Measurements from ENCODE around the gene GOLT1A. TPM values are rescaled to one million over a fixed set of nuclear protein-coding genes. Genes with fewer than 3 reads are reported as not detected.

GOLT1A gene
- total RNA-seq, 1 donor from 2014 or later = not detected

DNA sequence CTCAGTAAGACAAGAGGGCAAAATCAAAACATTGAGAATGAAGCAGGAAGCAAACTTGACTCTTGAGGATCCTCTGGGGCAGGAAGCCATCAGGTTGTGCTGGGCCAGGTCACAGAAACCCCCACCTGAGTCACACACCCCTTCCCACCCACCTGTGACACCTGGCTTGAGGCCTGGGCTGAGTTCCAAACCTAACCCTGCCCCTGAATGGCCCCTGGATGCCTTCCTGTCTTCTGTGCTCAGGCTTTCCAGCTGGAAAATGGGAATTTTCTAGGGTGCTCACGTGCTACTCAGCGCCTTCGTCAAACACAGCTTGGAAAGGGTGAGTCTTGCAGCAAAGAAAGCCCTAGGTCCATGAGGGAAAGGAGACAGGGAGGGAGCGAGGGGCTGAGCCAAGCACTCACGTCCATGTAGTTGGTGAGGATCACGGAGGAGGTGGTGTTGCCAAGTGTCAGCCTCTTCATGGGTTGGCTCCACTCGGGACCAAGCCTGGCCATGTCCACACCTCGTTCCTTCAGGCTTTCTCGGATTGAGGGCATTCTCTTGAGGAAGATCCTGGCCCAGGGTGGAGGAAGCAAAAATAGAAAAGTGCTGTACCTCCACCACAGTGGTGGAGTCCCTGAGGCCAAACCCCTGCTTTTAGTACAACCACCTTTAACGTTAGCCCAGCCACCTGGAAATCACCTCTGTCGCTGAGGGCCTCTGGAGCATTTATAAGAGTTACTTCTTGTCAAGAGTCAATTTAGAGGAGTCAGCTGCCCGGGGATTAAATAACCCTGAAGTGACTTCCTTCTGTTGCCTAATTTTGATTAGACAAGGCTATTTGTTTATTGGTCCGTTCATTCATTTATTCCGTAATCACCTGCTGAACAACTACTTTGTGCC, 51.9 kb downstream of the GOLT1A start:
- intact Hi-C loops (cut with micrococcal nuclease) = loop anchor here (1.0 to 2.0 kb wide), 4 partner anchors 45 to 341 kb away; no protein-coding TSS in a partner anchor

DNA sequence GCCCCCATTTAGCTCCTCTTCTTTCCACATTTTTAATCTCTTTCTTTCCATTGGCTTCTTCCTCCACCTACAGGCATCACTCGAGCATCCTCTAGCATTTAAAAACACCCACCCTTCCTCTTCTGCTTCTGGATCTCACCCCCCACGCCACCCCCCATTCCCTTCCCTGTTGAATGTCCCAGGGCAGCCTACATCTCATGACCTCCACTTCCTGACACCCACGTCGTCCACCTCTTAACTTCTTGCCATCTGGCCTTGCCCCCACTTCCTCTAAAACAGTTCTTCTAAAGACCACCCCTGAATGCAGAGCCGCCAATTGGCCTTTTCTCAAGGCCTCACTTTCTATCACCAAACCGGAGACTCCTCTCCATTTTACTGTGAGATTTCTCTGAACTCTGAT, 55.8 kb downstream of the GOLT1A start:
- intact Hi-C loops (cut with micrococcal nuclease) = no loop called here

DNA sequence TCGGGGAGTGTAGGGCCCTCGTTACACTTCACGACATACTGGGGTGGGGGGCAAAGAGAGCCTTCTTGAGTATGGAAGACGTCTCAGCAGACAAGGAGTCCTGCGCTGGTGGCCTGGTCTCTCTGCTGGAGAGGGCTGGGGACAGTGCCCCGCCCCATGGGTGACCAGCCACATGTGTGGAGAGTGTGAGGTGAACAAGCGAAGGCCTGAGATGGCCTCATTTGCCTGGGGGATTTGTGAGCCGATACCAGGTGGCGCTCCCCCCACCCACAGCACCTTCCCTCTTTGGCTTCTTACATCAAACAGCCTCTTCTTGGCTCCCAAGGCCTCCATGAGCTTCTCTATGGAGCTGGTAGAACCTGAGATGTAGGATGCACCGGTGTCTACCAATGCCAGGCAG, 57.9 kb downstream of the GOLT1A start:
- intact Hi-C loops (cut with micrococcal nuclease) = no loop called here

DNA sequence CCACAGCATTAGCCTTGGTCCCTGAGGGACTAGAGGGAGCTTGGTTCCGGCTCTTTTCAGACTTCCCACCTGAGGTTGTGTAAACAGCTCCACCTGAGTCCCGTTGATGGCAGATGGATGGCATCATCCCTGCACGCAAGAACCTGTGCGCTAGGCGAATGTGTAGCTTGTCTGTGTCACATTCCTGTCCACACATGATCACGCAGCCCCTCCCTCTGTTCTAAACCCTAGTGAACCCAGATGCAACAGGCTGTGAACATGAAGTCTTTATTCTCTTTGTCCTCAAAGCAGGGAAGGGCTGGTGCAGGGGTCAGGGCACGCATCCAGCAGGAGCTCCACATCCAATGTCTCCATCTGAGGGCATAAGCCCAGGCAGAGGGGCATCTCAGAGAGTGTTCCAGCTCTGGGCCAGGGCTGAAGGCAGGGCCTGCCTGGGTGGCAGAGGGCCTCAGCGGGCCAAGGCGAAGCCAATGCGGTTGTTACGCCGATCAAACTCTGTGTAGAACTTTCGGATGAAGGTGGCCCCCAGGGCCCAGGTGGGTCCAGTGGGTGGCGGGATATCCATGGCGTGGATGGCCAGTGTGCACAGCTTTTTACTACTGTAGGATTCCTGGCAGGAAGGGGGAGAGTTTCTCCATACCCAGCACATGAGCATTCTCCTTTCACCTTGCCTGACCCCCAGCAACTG, 59.1 kb downstream of the GOLT1A start:
- intact Hi-C loops (cut with micrococcal nuclease) = no loop called here

DNA sequence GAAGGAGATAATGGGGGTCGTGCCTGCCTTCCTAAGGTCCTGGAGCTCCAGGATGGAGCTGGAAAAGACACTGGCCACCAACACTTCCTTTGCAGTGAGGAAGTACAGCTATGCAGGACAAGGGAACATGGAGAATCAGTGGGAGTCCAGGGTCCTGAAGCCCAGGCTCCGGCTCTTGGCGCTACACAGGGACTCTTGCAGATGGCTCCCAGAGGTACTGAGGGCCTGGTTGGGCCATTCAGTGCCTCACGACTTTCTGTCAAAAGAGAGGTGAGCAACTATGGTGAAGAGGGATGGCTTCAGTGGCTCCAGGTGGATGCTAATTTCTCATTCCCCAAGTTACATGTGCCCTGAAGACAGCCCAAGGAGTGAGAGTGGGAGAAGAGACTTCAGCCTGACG, 60.1 kb downstream of the GOLT1A start:
- intact Hi-C loops (cut with micrococcal nuclease) = no loop called here

DNA sequence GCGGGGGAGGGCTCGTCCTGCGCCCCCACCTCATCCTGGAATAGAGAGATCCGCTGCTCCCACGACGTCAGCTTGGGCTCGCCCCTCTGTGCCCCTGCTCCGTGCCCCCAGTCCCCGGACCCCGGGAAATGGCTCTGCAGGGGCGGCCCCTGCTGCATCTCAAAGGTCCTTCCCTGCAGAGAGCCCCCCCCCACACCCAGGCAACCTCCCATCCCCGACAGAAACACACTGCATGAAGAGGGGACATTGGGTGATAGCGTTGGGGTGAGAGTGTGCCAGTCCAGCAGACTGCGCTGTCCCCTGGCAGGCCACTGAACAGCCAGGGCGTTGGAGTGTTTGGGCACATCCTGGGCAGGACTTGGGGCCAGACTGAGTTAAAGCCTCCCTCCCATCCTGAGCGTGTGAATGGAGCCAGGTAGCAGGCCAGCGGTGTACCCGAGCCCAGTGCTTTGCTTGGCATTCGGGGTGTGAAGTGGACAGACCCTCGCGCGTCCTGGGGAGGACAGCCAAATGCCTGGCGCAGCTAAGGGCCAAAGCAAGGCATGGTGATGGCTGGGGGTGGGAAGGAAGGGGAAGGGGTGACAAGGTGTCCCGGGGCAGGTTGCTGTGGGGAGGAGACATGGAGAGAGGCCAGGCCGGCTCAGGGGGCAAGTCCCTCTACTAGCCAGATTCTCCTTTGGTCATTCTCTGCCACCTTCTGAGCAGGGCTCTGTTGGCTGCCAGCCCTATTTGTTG, 61.3 kb downstream of the GOLT1A start:
- intact Hi-C loops (cut with micrococcal nuclease) = no loop called here

DNA sequence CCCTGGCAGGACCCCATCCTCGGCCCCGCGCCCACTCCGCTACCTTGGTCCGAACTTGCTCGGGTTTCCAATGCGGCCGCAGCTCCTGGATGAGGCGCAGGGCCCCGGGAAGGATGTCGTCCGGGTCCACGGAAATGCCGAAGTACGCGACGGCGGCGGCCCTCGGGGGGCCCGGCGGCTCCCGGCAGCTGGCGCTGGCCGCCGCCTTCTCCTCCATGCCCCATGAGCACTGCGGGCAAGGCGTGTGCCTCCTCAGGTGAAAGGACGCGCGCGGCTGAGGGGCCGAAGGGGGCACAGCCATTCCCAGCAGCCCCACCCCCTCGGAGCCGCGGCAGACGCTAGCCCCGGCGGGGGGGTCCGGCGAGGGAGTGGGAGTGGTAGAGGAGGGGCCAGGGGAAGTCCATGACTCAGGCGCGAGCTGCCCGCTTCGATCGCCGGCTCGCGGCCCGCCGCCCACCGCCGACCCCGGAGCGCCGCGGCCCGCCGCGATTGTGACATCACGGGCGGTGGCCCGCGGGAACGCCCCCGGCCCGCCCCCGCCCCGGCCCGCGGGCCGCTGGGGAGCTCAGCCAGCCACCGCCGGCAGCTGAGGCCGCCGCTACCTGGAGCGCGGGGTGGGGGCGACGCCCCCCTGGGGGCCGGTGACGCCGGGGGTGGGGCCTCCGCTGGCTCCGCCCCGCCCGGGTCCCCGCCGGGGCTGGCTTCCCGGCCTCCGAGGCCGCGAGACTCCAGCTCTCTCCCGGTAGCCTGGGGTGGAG, 62.1 kb downstream of the GOLT1A start, which contains the start of gene ETNK2:
TSS of gene ETNK2 (minus strand) at position 493 of the 758 bp plus-strand sequence. CDS start at position 301, 192 bp downstream.
- intact Hi-C loops (cut with micrococcal nuclease) = no loop called here

DNA sequence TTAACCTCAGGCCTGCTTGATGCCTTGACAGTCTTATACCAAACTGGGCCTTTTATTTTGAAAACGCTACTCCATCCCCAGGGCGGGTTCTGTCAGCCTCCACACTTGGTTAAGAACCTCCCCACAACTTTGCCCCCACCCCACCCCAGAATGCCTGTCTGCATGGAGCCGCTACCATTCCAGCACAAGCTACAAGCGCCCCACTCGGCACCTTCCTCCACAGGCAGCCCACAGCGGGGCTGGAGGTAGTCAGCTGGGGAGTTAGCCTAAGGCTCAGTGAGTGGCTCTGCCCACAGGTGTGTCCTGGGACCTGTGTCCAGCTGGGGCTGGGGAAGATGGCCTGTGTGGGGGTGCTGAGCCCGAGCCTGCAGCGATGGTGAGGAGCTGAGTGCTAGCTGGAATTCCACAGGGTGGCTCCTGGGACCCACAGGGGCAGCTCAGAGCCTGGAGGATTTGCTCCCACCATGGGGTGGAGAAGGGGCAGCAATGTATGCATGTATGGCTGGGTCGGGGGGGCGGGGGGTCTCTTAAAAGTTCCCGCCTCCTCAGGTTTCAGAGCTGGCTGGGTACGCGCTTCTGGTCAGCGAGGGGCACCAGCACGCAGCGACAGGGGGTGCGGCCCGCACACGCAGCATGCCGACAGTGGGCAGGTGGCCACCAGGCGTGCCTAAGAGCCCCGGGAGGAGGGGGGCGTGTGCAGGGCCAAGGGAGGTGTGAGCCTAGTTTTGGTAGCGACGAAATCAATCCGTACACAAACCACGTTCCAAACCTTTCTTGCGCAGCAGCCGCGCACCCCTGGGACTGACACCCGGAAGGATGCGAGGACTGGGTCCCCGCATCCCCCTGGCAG, 62.9 kb downstream of the GOLT1A start:
- intact Hi-C loops (cut with micrococcal nuclease) = no loop called here

DNA sequence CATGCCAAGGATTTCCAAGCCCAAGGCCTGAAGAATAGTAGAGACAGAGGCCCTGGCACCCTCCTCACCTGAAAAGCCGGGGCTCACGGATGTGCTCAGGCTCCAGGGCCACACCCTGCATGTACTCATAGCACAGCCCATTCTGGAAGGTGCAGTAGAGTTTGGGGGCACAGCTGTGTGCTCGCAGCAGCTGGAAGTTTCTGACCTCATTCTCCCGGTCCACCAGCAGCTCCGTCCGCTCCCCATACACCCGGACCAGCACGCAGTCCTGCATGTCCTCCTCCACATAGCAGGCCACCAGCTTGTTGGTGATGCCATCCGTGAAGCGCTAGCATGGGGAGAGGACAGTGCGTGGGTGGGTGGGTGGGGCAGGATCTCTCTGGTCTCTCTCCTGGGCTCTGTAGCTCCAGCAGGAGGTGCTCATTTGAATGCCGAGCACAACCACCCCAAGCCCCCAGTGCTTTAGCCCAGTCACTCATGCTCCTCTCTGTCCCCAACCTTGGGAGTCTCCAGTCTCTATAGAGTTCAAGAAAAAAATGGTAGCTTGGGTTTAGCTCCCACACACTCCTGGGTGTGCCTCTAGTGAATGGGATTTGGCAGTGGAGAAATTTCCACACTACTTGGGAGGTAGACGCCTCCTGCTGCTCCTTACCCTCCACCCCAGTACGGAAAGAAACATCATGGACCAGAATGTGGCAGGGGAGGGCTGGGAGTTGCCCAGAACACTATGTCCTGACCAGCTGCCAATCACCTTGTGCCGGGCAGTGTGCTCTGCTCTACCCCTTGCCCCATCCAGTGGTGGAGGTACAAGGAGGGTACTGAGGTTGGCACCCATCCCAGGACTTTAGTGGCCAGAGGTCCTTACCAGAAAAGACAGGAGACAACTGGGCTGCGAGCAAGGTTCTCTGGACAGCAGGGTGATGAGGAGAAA, 63.9 kb downstream of the GOLT1A start:
- intact Hi-C loops (cut with micrococcal nuclease) = no loop called here

DNA sequence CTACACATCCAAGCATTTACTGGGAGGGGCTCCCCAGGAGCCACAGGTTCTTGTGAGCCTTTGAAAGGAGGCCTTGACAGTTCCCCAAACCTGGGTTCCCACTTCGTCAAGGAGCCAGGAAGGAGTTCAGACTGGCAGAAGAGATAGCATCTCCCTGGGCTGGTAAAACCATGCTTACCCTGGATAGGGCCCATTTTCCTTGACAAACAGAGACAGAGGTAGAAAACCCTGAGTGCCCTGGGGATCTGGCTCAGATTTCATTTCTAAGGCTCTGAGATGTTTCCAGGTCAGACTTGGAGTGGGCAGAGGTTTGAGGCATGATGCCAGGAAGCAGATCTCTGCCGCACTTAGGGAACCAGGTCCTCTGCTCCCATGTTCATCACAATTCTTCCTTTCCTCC, 64.7 kb downstream of the GOLT1A start:
- intact Hi-C loops (cut with micrococcal nuclease) = no loop called here

Other genes with a start within 250 kb of the GOLT1A start
- gene SOX13, start 140.9 kb downstream of the GOLT1A start, total RNA-seq = 0.50 and 0.68 TPM in 2 replicates
- 0.16 TPM in 1 of 2 replicates, not detected in the other for gene ETNK2, start 61.9 kb downstream of the GOLT1A start, total RNA-seq
- gene REN, start 47.7 kb downstream of the GOLT1A start, total RNA-seq = not detected in 2 replicates
- gene KISS1, start 17.5 kb downstream of the GOLT1A start, total RNA-seq = not detected in 2 replicates
- 0.09 and 0.23 TPM in 2 replicates for gene PLEKHA6, start 145.9 kb upstream of the GOLT1A start, total RNA-seq
- gene PPP1R15B, start 197.8 kb upstream of the GOLT1A start, total RNA-seq = 62.9 and 65.5 TPM in 2 replicates